ENCODE data around the gene PPM1D.
"Not testable (repeated sequence)": the region's sequence is repeated elsewhere in the genome, so short reads cannot be mapped to it uniquely, and the experiment has no call there.

PPM1D gene

DNA sequence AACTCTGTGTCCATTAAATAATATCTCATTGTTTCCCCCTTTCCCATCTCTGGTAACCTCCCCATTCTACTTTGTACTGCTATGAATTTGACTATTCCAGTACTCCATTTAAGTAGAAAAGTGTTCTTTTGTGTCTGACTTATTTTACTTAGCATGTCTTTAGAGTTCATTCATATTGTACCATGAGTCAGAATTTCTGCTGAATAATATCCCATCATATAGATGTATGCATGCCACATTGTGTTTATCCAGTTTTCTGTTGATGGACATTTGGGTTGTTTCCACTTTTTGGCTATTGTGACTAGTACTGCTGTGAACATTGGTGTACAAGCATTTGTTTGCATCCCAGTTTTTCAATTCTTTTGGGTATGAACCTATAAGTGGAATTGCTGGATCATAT lies 6.0 kb downstream of the PPM1D start:
- no peak overlapping the region for H2AFZ ChIP-seq (ENCODE audit: low read length)
- no peak overlapping the region for H3K9ac ChIP-seq (ENCODE audit: low read depth, low read length, poor library complexity, severe bottlenecking)
- peak overlapping the region; percentile 88 for H3K4me2 ChIP-seq (ENCODE audit: low read depth, low read length, poor library complexity, severe bottlenecking)
- no peaks in the 10 kb centered on the region for H3K9me2 ChIP-seq (replicated peaks; ENCODE audit: low read depth, low read length)
- peak overlapping the region; percentile 88 for H3K4me3 ChIP-seq (ENCODE audit: low read length, poor library complexity, severe bottlenecking)
- H3F3A ChIP-seq (ENCODE audit: low read depth): no peaks in the 10 kb centered on the region
- peaks cover 88% of the 10 kb centered on the region for H4K20me1 ChIP-seq (ENCODE audit: insufficient read depth, low read length, poor library complexity, severe bottlenecking)
- no peaks in the 10 kb centered on the region for H3K9me3 ChIP-seq (ENCODE audit: insufficient read depth, low read depth, low read length)
- H3K79me2 ChIP-seq (ENCODE audit: insufficient read depth, low read length): peaks cover 100% of the 10 kb centered on the region
- TF ChIP-seq EZH2phosphoT487 (IDR thresholded peaks at IDR 0.05; ENCODE audit: borderline replicate concordance): no peak
- TF ChIP-seq, protein P1, sequence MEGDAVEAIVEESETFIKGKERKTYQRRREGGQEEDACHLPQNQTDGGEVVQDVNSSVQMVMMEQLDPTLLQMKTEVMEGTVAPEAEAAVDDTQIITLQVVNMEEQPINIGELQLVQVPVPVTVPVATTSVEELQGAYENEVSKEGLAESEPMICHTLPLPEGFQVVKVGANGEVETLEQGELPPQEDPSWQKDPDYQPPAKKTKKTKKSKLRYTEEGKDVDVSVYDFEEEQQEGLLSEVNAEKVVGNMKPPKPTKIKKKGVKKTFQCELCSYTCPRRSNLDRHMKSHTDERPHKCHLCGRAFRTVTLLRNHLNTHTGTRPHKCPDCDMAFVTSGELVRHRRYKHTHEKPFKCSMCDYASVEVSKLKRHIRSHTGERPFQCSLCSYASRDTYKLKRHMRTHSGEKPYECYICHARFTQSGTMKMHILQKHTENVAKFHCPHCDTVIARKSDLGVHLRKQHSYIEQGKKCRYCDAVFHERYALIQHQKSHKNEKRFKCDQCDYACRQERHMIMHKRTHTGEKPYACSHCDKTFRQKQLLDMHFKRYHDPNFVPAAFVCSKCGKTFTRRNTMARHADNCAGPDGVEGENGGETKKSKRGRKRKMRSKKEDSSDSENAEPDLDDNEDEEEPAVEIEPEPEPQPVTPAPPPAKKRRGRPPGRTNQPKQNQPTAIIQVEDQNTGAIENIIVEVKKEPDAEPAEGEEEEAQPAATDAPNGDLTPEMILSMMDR (conservative IDR thresholded peaks at IDR 0.05; ENCODE audit: low read length): no peak
- no peaks in the 10 kb centered on the region for H3K36me3 ChIP-seq (ENCODE audit: insufficient read depth, low read length)
- no peaks in the 10 kb centered on the region for H3K27me3 ChIP-seq (ENCODE audit: insufficient read depth, low read length, poor library complexity, severe bottlenecking)
- peaks cover 54% of the 10 kb centered on the region for H3K4me1 ChIP-seq (ENCODE audit: insufficient read depth, low read length, poor library complexity, severe bottlenecking)

DNA sequence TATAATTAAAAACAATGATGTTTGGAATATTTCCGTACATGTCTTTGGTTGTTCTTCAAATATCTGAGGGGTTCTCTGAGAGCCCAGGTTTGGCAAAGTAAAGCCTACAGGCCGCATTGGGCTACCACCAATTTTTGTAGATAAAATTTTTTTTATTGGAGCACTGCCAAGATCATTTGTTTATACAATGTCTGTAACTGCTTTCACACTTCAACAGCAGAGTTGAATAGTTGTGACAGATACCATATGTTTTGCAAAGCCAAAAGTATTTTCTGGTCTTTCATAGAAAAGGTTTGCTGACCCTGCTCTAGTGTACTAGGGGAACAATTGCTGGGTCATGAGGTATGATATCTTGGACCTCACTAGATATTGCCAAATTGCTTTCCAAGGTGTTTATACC lies 10.5 kb downstream of the PPM1D start:
- no peak for TF ChIP-seq EZH2phosphoT487 (IDR thresholded peaks at IDR 0.05; ENCODE audit: borderline replicate concordance)
- TF ChIP-seq, protein P1 (conservative IDR thresholded peaks at IDR 0.05; ENCODE audit: low read length): no peak
- peaks cover 25% of the 10 kb centered on the region for H3K4me1 ChIP-seq (ENCODE audit: insufficient read depth, low read length, poor library complexity, severe bottlenecking)
- no peaks in the 10 kb centered on the region for H3K9me3 ChIP-seq (ENCODE audit: insufficient read depth, low read depth, low read length)
- H3K9ac ChIP-seq (ENCODE audit: low read depth, low read length, poor library complexity, severe bottlenecking): no peak overlapping the region
- peaks cover 8% of the 10 kb centered on the region; the same call in 1 of the 2 replicates for H3K36me3 ChIP-seq (ENCODE audit: insufficient read depth, low read length)
- H3K4me2 ChIP-seq (ENCODE audit: low read depth, low read length, poor library complexity, severe bottlenecking): no peak overlapping the region
- no peak overlapping the region for H3K4me3 ChIP-seq (ENCODE audit: low read length, poor library complexity, severe bottlenecking)
- H3K27me3 ChIP-seq (ENCODE audit: insufficient read depth, low read length, poor library complexity, severe bottlenecking): no peaks in the 10 kb centered on the region
- peaks cover 81% of the 10 kb centered on the region for H4K20me1 ChIP-seq (ENCODE audit: insufficient read depth, low read length, poor library complexity, severe bottlenecking)
- no peaks in the 10 kb centered on the region for H3K9me2 ChIP-seq (replicated peaks; ENCODE audit: low read depth, low read length)
- no peaks in the 10 kb centered on the region for H3F3A ChIP-seq (ENCODE audit: low read depth)
- H3K79me2 ChIP-seq (ENCODE audit: insufficient read depth, low read length): peaks cover 100% of the 10 kb centered on the region
- H2AFZ ChIP-seq (ENCODE audit: low read length): no peak overlapping the region

DNA sequence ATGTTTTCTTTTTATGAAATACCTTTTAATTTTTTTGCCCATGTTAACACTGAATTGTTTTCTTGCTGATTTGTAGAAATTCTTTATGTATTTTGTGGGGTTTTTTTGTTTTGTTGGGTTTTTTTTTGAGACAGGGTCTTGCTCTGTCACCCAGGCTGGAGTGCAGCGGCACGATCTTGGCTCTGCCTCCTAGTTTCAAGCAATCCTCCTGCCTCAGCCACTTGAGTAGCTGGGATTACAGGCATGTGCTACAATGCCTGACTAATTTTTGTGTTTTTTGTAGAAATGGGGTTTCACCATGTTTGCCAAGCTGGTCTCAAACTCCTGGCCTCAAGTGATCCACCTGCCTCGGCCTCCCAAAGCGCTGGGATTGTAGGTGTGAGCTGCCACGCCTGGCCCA lies 11.3 kb downstream of the PPM1D start:
- H3K36me3 ChIP-seq (ENCODE audit: insufficient read depth, low read length); H3K4me3 ChIP-seq (ENCODE audit: low read length, poor library complexity, severe bottlenecking); H2AFZ ChIP-seq (ENCODE audit: low read length); H3K27me3 ChIP-seq (ENCODE audit: insufficient read depth, low read length, poor library complexity, severe bottlenecking); H3K9me3 ChIP-seq (ENCODE audit: insufficient read depth, low read depth, low read length); H3K9ac ChIP-seq (ENCODE audit: low read depth, low read length, poor library complexity, severe bottlenecking); H3F3A ChIP-seq (ENCODE audit: low read depth); H3K9me2 ChIP-seq (replicated peaks; ENCODE audit: low read depth, low read length): not testable (repeated sequence)
- H3K4me1 ChIP-seq (ENCODE audit: insufficient read depth, low read length, poor library complexity, severe bottlenecking): peaks cover 20% of the 10 kb centered on the region
- peaks cover 75% of the 10 kb centered on the region for H4K20me1 ChIP-seq (ENCODE audit: insufficient read depth, low read length, poor library complexity, severe bottlenecking)
- H3K4me2 ChIP-seq (ENCODE audit: low read depth, low read length, poor library complexity, severe bottlenecking): peak overlapping the region; percentile 16
- peaks cover 100% of the 10 kb centered on the region for H3K79me2 ChIP-seq (ENCODE audit: insufficient read depth, low read length)

DNA sequence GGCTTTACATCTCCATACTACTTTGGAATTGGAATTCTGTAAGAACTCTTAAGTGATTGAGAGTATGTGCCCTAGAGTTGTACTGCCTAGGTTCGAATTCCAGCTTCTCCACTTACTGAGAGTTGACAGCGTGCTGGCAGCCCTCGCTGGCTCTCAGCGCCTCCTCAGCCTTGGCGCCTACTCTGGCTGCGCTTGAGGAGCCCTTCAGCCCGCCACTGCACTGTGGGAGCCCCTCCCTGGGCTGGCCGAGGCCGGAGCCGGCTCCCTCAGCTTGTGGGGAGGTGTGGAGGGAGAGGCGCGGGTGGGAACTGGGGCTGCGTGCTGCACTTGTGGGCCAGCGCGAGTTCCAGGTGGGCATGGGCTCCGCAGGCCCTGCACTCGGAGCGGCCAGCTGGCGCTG lies 13.3 kb downstream of the PPM1D start:
- Histone ChIP-seq H3K27me3 (ENCODE audit: insufficient read depth, low read length, poor library complexity, severe bottlenecking) (no peaks in the 10 kb centered on the region), H4K20me1 (ENCODE audit: insufficient read depth, low read length, poor library complexity, severe bottlenecking) (peaks cover 72% of the 10 kb centered on the region), H3K9me3 (ENCODE audit: insufficient read depth, low read depth, low read length) (no peaks in the 10 kb centered on the region), H3K4me2 (ENCODE audit: low read depth, low read length, poor library complexity, severe bottlenecking) (no peak overlapping the region), H3K9ac (ENCODE audit: low read depth, low read length, poor library complexity, severe bottlenecking) (no peak overlapping the region), H3F3A (ENCODE audit: low read depth) (no peaks in the 10 kb centered on the region), H3K36me3 (ENCODE audit: insufficient read depth, low read length) (peaks cover 20% of the 10 kb centered on the region; the same call in 1 of the 2 replicates), H3K4me1 (ENCODE audit: insufficient read depth, low read length, poor library complexity, severe bottlenecking) (peaks cover 3% of the 10 kb centered on the region), H3K4me3 (ENCODE audit: low read length, poor library complexity, severe bottlenecking) (no peak overlapping the region), H3K79me2 (ENCODE audit: insufficient read depth, low read length) (peaks cover 100% of the 10 kb centered on the region), H3K9me2 (replicated peaks; ENCODE audit: low read depth, low read length) (no peaks in the 10 kb centered on the region), H2AFZ (ENCODE audit: low read length) (no peak overlapping the region)
- no peak for TF ChIP-seq EZH2phosphoT487 (IDR thresholded peaks at IDR 0.05; ENCODE audit: borderline replicate concordance)
- TF ChIP-seq, protein P1 (conservative IDR thresholded peaks at IDR 0.05; ENCODE audit: low read length): no peak

DNA sequence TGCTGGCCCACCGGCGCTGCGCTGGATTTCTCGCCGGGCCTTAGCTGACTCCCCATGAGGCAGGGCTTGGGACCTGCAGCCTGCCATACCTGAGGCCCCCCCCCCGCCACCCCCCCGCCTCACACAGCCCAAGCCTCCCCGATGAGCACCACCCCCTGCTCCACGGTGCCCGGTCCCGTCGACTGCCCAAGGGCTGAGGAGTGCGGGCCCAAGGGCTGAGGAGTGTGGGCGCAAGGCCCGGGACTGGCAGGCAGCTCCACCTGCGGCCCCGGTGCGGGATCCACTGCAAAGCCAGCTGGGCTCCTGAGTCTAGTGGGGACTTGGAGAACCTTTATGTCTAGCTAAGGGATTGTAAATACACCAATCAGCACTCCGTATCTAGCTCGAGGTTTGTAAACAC lies 13.8 kb downstream of the PPM1D start:
- H3K4me1 ChIP-seq (ENCODE audit: insufficient read depth, low read length, poor library complexity, severe bottlenecking); H3K4me2 ChIP-seq (ENCODE audit: low read depth, low read length, poor library complexity, severe bottlenecking); H2AFZ ChIP-seq (ENCODE audit: low read length); H3K27me3 ChIP-seq (ENCODE audit: insufficient read depth, low read length, poor library complexity, severe bottlenecking); H3K9me3 ChIP-seq (ENCODE audit: insufficient read depth, low read depth, low read length); H3K9ac ChIP-seq (ENCODE audit: low read depth, low read length, poor library complexity, severe bottlenecking); H3K4me3 ChIP-seq (ENCODE audit: low read length, poor library complexity, severe bottlenecking); H3F3A ChIP-seq (ENCODE audit: low read depth); H3K9me2 ChIP-seq (replicated peaks; ENCODE audit: low read depth, low read length): not testable (repeated sequence)
- H3K36me3 ChIP-seq (ENCODE audit: insufficient read depth, low read length): peaks cover 20% of the 10 kb centered on the region; the same call in 1 of the 2 replicates
- H4K20me1 ChIP-seq (ENCODE audit: insufficient read depth, low read length, poor library complexity, severe bottlenecking): peaks cover 76% of the 10 kb centered on the region
- peaks cover 100% of the 10 kb centered on the region for H3K79me2 ChIP-seq (ENCODE audit: insufficient read depth, low read length)

Measured in Loucy (cell line).